T1000 (cell line): ENCODE measurements around the gene MRPL32.

Experiments used
- DNase-seq: peaks from one replicate; lab custom pipeline; 2025; ENCODE audit warnings: mixed read lengths; lab: John Stamatoyannopoulos, UW

MRPL32 gene

GRCh38 chr7:42964849-42965805 lies 33.0 kb downstream of the MRPL32 start:
- no peak for DNase-seq

DNA sequence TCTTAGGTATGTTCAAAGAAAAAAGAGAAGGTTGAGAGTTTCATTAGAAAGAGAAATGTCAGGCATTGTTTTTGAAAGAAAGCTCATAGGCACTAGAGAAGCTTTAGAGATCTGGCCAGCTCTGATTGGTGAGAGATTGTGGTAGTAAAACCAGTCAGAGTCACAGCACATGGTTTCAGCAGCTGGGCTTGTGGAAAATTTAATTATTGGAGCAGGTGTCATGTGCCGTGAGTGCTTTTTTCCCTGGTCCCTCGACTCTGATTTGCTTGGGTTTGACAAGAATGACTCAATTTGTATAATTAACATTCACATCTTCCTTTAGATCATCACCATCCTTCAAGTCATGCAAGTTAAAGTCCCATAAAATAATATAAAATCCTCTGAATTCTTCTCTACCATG lies 35.2 kb downstream of the MRPL32 start:
- DNase-seq, result no peak

GRCh38 chr7:42972699-42973500 lies 40.7 kb downstream of the MRPL32 start:
- peak; percentile 42 for DNase-seq

DNA sequence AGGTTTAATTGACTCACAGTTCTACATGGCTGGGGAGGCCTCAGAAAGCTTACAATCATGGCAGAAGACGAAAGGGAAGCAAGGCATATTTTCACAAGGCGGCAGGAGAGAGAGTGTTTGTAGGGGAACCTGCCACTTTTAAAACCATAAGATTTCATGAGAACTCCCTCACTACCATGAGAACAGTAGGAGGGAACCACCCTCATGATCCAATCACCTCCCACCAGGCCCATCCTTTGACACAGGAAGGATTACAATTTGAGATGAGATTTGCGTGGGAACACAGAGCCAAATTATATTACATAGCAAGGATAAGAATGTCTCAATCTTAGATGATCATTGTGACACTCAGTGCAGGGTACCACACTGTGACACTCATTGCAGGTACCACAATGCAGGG lies 44.2 kb downstream of the MRPL32 start:
- DNase-seq, result no peak

DNA sequence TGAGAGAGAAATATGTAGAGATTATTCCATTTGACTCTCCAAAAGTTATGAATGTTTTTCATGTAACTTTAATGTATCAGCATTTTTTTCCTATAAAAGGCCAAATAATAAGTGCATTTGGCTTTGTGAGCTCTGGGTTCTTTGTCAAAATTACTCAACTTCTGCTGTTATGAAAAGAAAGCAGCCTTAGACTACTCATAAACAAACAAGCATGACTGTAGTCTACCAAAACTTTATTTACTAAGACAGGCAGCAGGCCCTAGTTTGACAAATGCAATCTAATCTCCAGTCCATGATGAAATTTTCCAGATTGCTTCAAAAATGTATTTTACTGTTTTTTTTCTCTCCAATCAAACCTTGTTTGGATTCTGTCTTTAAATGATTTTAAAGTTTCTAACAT lies 46.3 kb downstream of the MRPL32 start:
- no peak for DNase-seq

GRCh38 chr7:42980084-42980483 lies 47.9 kb downstream of the MRPL32 start:
- no peak for DNase-seq

DNA sequence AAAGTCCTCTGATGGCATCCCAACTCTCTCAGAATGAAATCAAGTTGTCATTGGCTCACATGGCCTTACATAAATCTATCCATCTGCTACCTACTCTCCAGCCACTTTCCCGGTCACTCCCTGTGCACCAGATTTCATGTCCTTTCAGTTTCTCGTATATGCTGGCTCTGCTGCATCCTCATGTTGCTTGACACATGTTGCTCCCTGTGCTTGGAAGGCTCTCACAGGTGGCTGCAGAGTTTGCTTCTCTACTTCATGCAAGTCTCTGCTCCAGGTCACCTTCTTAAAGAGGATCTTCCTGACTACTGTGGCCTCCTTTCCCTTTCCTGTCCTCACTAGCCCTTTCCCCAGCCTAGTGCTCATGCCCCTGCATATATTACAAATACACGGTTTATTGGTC lies 48.3 kb downstream of the MRPL32 start:
- no peak for DNase-seq

DNA sequence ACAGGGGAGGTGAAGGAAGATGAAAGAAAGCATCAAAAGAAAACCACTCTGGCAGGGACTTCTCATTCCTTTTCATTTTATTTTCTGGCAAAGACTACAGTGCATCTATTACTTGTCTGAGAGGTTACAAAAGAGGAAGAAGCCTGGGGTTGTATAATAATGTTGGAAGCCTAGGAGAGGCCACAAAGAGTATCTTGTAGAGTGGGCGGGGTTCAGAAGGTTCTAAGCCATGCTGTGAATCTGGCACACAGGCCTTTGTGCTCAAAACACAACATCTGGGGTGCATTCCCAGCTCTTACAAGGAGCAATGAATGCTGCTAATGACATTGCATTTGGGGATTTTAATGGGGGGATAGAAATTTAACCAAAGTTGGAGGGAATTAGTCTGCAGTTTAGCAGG lies 49.4 kb downstream of the MRPL32 start:
- no peak for DNase-seq

DNA sequence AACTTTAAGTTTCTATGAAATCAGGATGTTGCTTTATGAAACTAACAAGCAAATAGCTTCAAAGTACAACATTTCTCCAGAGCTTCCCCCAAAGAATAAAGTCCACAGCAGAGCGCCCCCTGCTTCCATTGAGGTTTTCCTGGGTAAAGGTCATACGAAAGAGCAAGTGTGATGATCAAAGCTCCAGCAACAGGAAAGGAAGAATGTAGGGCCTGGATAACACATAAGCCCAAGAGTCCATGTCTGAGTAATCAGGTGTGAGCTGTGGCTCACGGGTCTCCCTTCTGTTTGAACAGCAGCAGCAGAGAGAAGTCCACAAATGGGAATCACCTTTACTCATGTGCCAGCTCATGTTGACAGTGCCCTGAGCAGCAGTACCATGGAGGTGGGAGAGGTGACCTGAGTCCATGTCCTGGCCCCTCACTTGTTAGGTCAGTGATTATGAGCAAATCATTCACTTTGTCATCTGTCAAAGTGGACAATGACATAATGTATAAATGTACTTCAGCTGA lies 50.5 kb downstream of the MRPL32 start:
- DNase-seq, result no peak

- DNase-seq, result no peak
Observed at GRCh38 chr7:42984137-42984536, 52.0 kb downstream of the MRPL32 start.

DNA sequence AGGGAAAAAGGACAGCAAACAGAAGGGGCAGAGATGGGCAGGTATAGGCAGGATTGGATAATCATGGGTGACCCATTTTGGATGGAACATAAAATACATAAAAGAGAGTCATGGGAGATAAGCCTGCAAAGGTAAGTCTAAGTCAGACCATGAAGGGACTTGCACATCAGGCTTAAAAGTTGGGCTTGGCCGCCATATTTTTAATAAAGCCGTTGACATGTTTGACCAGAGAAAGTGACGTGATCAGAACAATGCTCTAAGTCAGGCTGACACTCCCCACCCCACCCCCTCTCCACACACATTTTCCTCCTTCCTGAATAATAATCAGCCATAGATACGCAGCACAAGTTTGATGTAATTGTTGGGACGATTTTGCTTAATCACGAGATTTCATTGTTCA lies 54.0 kb downstream of the MRPL32 start:
- DNase-seq, result no peak

- DNase-seq, result no peak
Observed at GRCh38 chr7:42986781-42987248, 54.6 kb downstream of the MRPL32 start.
